HepG2 (cell line): Measurements from ENCODE around the gene NFKBIA. TPM values are rescaled to one million over a fixed set of nuclear protein-coding genes. Genes with fewer than 3 reads are reported as not detected.
A peak's percentile ranks its signal among the peaks of the same experiment; 100 is the strongest.

Source experiments
- ATAC-seq: fragments of 200-7000 bp; cut with Tn5 transposase; 3 replicates; pipeline ENCODE4 v1.9.1; 2020; ENCODE audit warnings: mild to moderate bottlenecking, moderate library complexity
- BruUV-seq: library from RNA; stranded (reverse); fragments of 400-500 nt; replicated peaks from 2 replicates; lab custom pipeline; 2021; lab: Mats Ljungman, UMichigan
- CTCF ChIA-PET: fragments of 300-600 bp; formaldehyde crosslinking; extraction: SDS; loops from one replicate; lab custom pipeline; 2021; ENCODE audit warnings: low total read pairs, inconsistent platforms, low intra/inter-chr PET ratio; lab: Yijun Ruan, JAX
- POLR2A ChIA-PET: fragments of 350-600 bp; sonication (Branson Sonifier 250); formaldehyde crosslinking; loops from one replicate; lab custom pipeline; 2020; ENCODE audit warnings: antibody characterized with exemption, inconsistent platforms; lab: Yijun Ruan, JAX
- DNase-seq: peaks from one replicate; pipeline ENCODE4 v3.0.0-alpha.2; 2015; ENCODE audit warnings: low spot score
- FAIRE-seq: peaks from 3 replicates; lab custom pipeline; 2011; peaks lifted over from hg19 to GRCh38; lab: Jason Lieb, UNC
- H2AFZ ChIP-seq: one replicate; pipeline ENCODE4 v1.6.1; 2011; ENCODE audit warnings: low read length, inconsistent platforms
- H3K27ac ChIP-seq: fragments of 300-600 bp; 3 replicates; pipeline ENCODE4 v1.8.0; 2011; ENCODE audit warnings: mixed run types, mild to moderate bottlenecking, mixed read lengths, low read length, inconsistent platforms; ENCODE audit not compliant: insufficient read depth; ENCODE audit errors: extremely low read length
- H3K27me3 ChIP-seq, 2 experiments: fragments of 200-600 bp in 1 of 2; 2 replicates in 1 of 2; 3 replicates in 1 of 2; pipeline versions ENCODE4 v1.6.0 to v1.8.0; 2011; ENCODE audit warnings: low read length in 2 of 2, mild to moderate bottlenecking in 2 of 2, moderate library complexity in 2 of 2, inconsistent platforms in 1 of 2; ENCODE audit not compliant: insufficient read depth in 2 of 2, control insufficient read depth in 1 of 2
- H3K36me3 ChIP-seq, 2 experiments: fragments of 200-600 bp in 1 of 2; replicated peaks in 1 of 2; 2 replicates in 1 of 2; 3 replicates in 1 of 2; pipeline versions ENCODE4 v1.5.1 to v1.8.0; 2011; ENCODE audit warnings: low read length in 2 of 2, inconsistent platforms in 1 of 2; ENCODE audit not compliant: insufficient read depth in 2 of 2, control insufficient read depth in 1 of 2
- H3K4me1 ChIP-seq: 2 replicates; pipeline ENCODE4 v1.5.1; 2012; ENCODE audit warnings: low read length, inconsistent platforms; ENCODE audit not compliant: insufficient read depth
- H3K4me2 ChIP-seq: 2 replicates; pipeline ENCODE4 v1.6.0; 2011; ENCODE audit warnings: low read depth, low read length, inconsistent platforms
- H3K4me3 ChIP-seq, 3 experiments: fragments of 200-600 bp in 1 of 3; sonication (generic), shearing (Covaris generic) in 1 of 3; replicated peaks in 1 of 3; 2 replicates each; pipeline ENCODE4 v1.5.1; 2011 to 2016; ENCODE audit warnings: low read length in 3 of 3, inconsistent platforms in 2 of 3, low read depth in 2 of 3, mild to moderate bottlenecking in 2 of 3, control low read depth in 1 of 3, mixed read lengths in 1 of 3; ENCODE audit not compliant: insufficient read depth in 1 of 3
- H3K79me2 ChIP-seq: one replicate; pipeline ENCODE4 v1.6.1; 2011; ENCODE audit warnings: low read length, inconsistent platforms; ENCODE audit not compliant: insufficient read depth
- H3K9ac ChIP-seq: 2 replicates; pipeline ENCODE4 v1.6.0; 2011; ENCODE audit warnings: mild to moderate bottlenecking, low read depth, low read length, inconsistent platforms; ENCODE audit not compliant: insufficient read depth
- H3K9me3 ChIP-seq: 2 replicates; pipeline ENCODE4 v1.5.1; 2012; ENCODE audit warnings: mild to moderate bottlenecking, low read length
- H4K20me1 ChIP-seq: 2 replicates; pipeline ENCODE4 v1.6.0; 2011; ENCODE audit warnings: inconsistent platforms, mild to moderate bottlenecking, low read length, moderate library complexity; ENCODE audit not compliant: insufficient read depth
- DNMT1 ChIP-seq: sonication (generic); formaldehyde crosslinking; IDR thresholded peaks from 2 replicates; pipeline ENCODE4 v1.5.1; 2020; ENCODE audit warnings: mild to moderate bottlenecking, missing genetic modification reagents
- ETV5 ChIP-seq: IDR thresholded peaks from 2 replicates; pipeline ENCODE4 v1.6.1; 2018; ENCODE audit warnings: missing biosample characterization, missing genetic modification reagents, inconsistent platforms, borderline replicate concordance
- FOXC1 ChIP-seq: sonication (generic); formaldehyde crosslinking; IDR thresholded peaks from 2 replicates; pipeline ENCODE4 v1.8.0; 2022; ENCODE audit warnings: mild to moderate bottlenecking, missing genetic modification reagents, borderline replicate concordance
- GZF1 ChIP-seq: sonication (generic); formaldehyde crosslinking; IDR thresholded peaks from 2 replicates; pipeline ENCODE4 v1.5.1; 2020; ENCODE audit warnings: mild to moderate bottlenecking, missing genetic modification reagents
- KAT2B ChIP-seq: fragments of 150-350 bp; IDR thresholded peaks from 2 replicates; pipeline ENCODE4 v1.6.1; 2014; ENCODE audit warnings: low read depth, low read length, borderline replicate concordance
- LCORL ChIP-seq, 2 experiments: fragments of 450-650 bp in 1 of 2; sonication (generic) in 1 of 2; formaldehyde crosslinking in 1 of 2; IDR thresholded peaks; 2 replicates each; pipeline versions ENCODE4 v1.5.0 to v1.6.1; 2017 to 2020; ENCODE audit warnings: antibody characterized with exemption in 1 of 2, missing genetic modification reagents in 1 of 2
- RFX5 ChIP-seq: IDR thresholded peaks from 2 replicates; pipeline ENCODE4 v1.6.1; 2011; ENCODE audit warnings: low read depth, low read length, improper control_type of control experiment
- SALL1 ChIP-seq: sonication (generic); formaldehyde crosslinking; IDR thresholded peaks from 2 replicates; pipeline ENCODE4 v1.8.0; 2022; ENCODE audit warnings: mild to moderate bottlenecking, missing genetic modification reagents
- ZBTB20 ChIP-seq: sonication (generic); formaldehyde crosslinking; IDR thresholded peaks from 2 replicates; pipeline ENCODE4 v1.8.1; 2023; ENCODE audit warnings: missing genetic modification reagents, low read depth, mild to moderate bottlenecking, borderline replicate concordance
- ZNF446 ChIP-seq: sonication (generic); formaldehyde crosslinking; IDR thresholded peaks from 2 replicates; pipeline ENCODE4 v1.5.0; 2020; ENCODE audit warnings: mild to moderate bottlenecking, missing genetic modification reagents
- ZNF547 ChIP-seq: sonication (generic); formaldehyde crosslinking; IDR thresholded peaks from 2 replicates; pipeline ENCODE4 v1.5.1; 2020; ENCODE audit warnings: mild to moderate bottlenecking, missing genetic modification reagents
- ZNF746 ChIP-seq: sonication (generic); formaldehyde crosslinking; IDR thresholded peaks from 2 replicates; pipeline ENCODE4 v1.8.0; 2022; ENCODE audit warnings: mild to moderate bottlenecking, missing genetic modification reagents
- ZNF768 ChIP-seq: sonication (generic); formaldehyde crosslinking; IDR thresholded peaks from 2 replicates; pipeline ENCODE4 v1.4.0; 2020; ENCODE audit warnings: missing genetic modification reagents
- ZNF83 ChIP-seq: sonication (generic); formaldehyde crosslinking; IDR thresholded peaks from 2 replicates; pipeline ENCODE4 v1.4.0; 2020; ENCODE audit warnings: missing genetic modification reagents, mild to moderate bottlenecking, borderline replicate concordance
- WGBS: methylation state at CpG from one replicate; pipeline ENCODE4 v1.1.6; 2017; ENCODE audit warnings: low lambda C conversion rate; 5-methylcytosine and 5-hydroxymethylcytosine counted together
- in situ Hi-C: cut with HindIII; loops from 2 replicates; pipeline ENCODE4 v1.10.0; 2017; ENCODE audit warnings: low pct_unique_long_range_greater_than_20kb; ENCODE audit not compliant: extremely low pct_ligation_motif_present
- intact Hi-C: fragments of 100-400 bp; cut with micrococcal nuclease; formaldehyde crosslinking; loops from one replicate; pipeline ENCODE4 v1.10.0; 2022; ENCODE audit not compliant: unreplicated experiment
- polyA plus RNA-seq, 8 experiments: library from polyadenylated mRNA; depleted of rRNA in 3 of 8; stranded (reverse) in 7 of 8; unstranded in 1 of 8; fragments of >200 nt; fragmentation: Illumina TruSeq in 4 of 8; extraction: Trizol in 4 of 8; gene quantifications; 2 replicates each; pipeline versions ENCODE4 v1.2.1 to v1.2.3, GENCODE V29; 2011 to 2016; ENCODE audit warnings: low read depth in 4 of 8, missing spikeins in 1 of 8, mixed read lengths in 1 of 8; ENCODE audit not compliant: insufficient read depth in 1 of 8
- total RNA-seq, 5 experiments: library from RNA; depleted of rRNA; stranded (reverse); fragments of >200 nt; fragmentation: Illumina TruSeq; extraction: Trizol; gene quantifications; 2 replicates each; pipeline ENCODE4 v1.2.3, GENCODE V29; 2016; ENCODE audit warnings: low read depth in 1 of 5
- TF ChIP-seq, protein P1 (sequence below): fragments of 450-650 bp; IDR thresholded peaks from 2 replicates; pipeline ENCODE4 v1.6.1; 2016
- TF ChIP-seq, protein P2 (sequence below): sonication (generic); formaldehyde crosslinking; IDR thresholded peaks from 2 replicates; pipeline ENCODE4 v1.8.0; 2022; ENCODE audit warnings: missing genetic modification reagents, mild to moderate bottlenecking, moderate library complexity, borderline replicate concordance
- TF ChIP-seq, protein P3 (sequence below): sonication (generic); formaldehyde crosslinking; IDR thresholded peaks from 2 replicates; pipeline ENCODE4 v1.5.0; 2020; ENCODE audit warnings: mild to moderate bottlenecking, missing genetic modification reagents

NFKBIA gene
- total and polyA plus RNA-seq, 2 of the 13 experiments (the other 11 are each of a cell fraction or from before 2014, with no cell fraction given) = 197 to 319 TPM

- Histone ChIP-seq H3K4me1 (peaks cover 61% of the 10 kb centered on the region), H3K4me2 (peak overlapping the region; percentile 60), H3K36me3 (no peaks in the 10 kb centered on the region), H3K79me2 (no peaks in the 10 kb centered on the region), H3K27ac (no peak overlapping the region), H3K4me3 (peak overlapping the region in 1 of 3 experiments; percentile 49; a peak in 1 of 6 replicates), H3K27me3 (0 out of 5 replicates have a peak, but pooled peaks cover 0 to 6% of the 10 kb centered on the region in 2 experiments), H4K20me1 (no peaks in the 10 kb centered on the region), H3K9ac (peak overlapping the region; percentile 28; the same call in 1 of the 2 replicates), H3K9me3 (peaks cover 11% of the 10 kb centered on the region), H2AFZ (peak overlapping the region; percentile 18)
- ChIA-PET POLR2A (interaction anchor here (1.4 to 4.6 kb wide), 9 partner anchors 9 to 75 kb away, joined by 3 to 25 read pairs (median 15); partner anchors contain the start of genes NFKBIA and PSMA6), CTCF (no interaction called here)
- in situ Hi-C loops = no loop called here
- FAIRE-seq (no peak), ATAC-seq (peak; percentile 1; the same call in 2 of the 3 replicates), DNase-seq (no peak)
- intact Hi-C loops = loop anchor here (5.0 kb wide), 1 partner anchor 35 kb away; the partner anchor contains the start of gene NFKBIA
- 68% methylated on average over 5 of the region's 5 CpGs for WGBS
- BruUV-seq = no TSS peak
- 0 out of 2 replicates have a peak, but pooled peaks have one; percentile 29 for TF ChIP-seq ZBTB20 (CRISPR knock-in tag)
- 0 out of 2 replicates have a peak, but pooled peaks have one; percentile 23 for TF ChIP-seq FOXC1 (CRISPR knock-in tag)
- TF ChIP-seq KAT2B = no peak
- TF ChIP-seq GZF1 (CRISPR knock-in tag) = peak; percentile 40; the same call in 1 of the 2 replicates
- TF ChIP-seq, protein P1, sequence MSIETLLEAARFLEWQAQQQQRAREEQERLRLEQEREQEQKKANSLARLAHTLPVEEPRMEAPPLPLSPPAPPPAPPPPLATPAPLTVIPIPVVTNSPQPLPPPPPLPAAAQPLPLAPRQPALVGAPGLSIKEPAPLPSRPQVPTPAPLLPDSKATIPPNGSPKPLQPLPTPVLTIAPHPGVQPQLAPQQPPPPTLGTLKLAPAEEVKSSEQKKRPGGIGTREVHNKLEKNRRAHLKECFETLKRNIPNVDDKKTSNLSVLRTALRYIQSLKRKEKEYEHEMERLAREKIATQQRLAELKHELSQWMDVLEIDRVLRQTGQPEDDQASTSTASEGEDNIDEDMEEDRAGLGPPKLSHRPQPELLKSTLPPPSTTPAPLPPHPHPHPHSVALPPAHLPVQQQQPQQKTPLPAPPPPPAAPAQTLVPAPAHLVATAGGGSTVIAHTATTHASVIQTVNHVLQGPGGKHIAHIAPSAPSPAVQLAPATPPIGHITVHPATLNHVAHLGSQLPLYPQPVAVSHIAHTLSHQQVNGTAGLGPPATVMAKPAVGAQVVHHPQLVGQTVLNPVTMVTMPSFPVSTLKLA = no peak
- TF ChIP-seq ZNF547 = no peak
- TF ChIP-seq, protein P2, sequence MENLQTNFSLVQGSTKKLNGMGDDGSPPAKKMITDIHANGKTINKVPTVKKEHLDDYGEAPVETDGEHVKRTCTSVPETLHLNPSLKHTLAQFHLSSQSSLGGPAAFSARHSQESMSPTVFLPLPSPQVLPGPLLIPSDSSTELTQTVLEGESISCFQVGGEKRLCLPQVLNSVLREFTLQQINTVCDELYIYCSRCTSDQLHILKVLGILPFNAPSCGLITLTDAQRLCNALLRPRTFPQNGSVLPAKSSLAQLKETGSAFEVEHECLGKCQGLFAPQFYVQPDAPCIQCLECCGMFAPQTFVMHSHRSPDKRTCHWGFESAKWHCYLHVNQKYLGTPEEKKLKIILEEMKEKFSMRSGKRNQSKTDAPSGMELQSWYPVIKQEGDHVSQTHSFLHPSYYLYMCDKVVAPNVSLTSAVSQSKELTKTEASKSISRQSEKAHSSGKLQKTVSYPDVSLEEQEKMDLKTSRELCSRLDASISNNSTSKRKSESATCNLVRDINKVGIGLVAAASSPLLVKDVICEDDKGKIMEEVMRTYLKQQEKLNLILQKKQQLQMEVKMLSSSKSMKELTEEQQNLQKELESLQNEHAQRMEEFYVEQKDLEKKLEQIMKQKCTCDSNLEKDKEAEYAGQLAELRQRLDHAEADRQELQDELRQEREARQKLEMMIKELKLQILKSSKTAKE (CRISPR knock-in tag) = 0 out of 2 replicates have a peak, but pooled peaks have one; percentile 20
- peak; percentile 60; the same call in 1 of the 2 replicates for TF ChIP-seq SALL1 (CRISPR knock-in tag)
- peak; percentile 50; the same call in 1 of the 2 replicates for TF ChIP-seq ZNF768 (CRISPR knock-in tag)
- 0 out of 2 replicates have a peak, but pooled peaks have one; percentile 4 for TF ChIP-seq ZNF446
- TF ChIP-seq, protein P3, sequence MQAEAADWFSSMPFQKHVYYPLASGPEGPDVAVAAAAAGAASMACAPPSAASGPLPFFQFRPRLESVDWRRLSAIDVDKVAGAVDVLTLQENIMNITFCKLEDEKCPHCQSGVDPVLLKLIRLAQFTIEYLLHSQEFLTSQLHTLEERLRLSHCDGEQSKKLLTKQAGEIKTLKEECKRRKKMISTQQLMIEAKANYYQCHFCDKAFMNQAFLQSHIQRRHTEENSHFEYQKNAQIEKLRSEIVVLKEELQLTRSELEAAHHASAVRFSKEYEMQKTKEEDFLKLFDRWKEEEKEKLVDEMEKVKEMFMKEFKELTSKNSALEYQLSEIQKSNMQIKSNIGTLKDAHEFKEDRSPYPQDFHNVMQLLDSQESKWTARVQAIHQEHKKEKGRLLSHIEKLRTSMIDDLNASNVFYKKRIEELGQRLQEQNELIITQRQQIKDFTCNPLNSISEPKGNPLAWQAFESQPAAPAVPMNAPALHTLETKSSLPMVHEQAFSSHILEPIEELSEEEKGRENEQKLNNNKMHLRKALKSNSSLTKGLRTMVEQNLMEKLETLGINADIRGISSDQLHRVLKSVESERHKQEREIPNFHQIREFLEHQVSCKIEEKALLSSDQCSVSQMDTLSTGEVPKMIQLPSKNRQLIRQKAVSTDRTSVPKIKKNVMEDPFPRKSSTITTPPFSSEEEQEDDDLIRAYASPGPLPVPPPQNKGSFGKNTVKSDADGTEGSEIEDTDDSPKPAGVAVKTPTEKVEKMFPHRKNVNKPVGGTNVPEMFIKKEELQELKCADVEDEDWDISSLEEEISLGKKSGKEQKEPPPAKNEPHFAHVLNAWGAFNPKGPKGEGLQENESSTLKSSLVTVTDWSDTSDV = peak; percentile 79; the same call in 1 of the 2 replicates
- TF ChIP-seq ZNF746 (CRISPR knock-in tag) = peak; percentile 65; the same call in 1 of the 2 replicates
- peak; percentile 46; the same call in 1 of the 2 replicates for TF ChIP-seq ETV5 (CRISPR knock-in tag)
- TF ChIP-seq LCORL (IDR thresholded peaks at IDR 0.05) = no peak
- no peak for TF ChIP-seq LCORL (CRISPR knock-in tag; IDR thresholded peaks at IDR 0.05)
- 0 out of 2 replicates have a peak, but pooled peaks have one; percentile 50 for TF ChIP-seq ZNF83 (CRISPR knock-in tag)
- peak; percentile 19; the same call in 1 of the 2 replicates for TF ChIP-seq RFX5
- TF ChIP-seq DNMT1 (CRISPR knock-in tag) = 0 out of 2 replicates have a peak, but pooled peaks have one; percentile 54
Measured at GRCh38 chr14:35367056-35367372, 37.5 kb downstream of the NFKBIA start.
